ENCODE measurements around the gene FBXO42.

DNA sequence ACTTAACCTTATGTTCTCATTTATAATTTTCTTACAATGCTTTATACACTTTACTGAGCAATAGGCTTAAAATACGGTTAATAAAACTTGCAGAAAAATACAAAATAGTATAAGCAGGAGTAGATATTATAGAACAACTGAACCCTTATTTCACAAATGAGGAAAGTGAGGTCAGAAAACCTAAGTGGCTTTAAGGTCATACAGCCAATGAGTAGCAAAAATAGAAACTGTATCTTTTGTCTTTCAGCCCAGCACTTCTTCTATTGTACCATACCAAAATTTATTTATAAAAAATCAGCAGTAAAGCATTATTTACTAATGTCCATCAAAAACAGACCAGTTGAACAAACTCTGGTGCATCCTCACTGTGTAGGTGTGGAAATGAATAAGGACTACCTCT, 11.6 kb downstream of the FBXO42 start:
- TF ChIP-seq CTCF (IDR thresholded peaks at IDR 0.05) = no peak
- TF ChIP-seq POLR2A (IDR thresholded peaks at IDR 0.05) = no peak
